Activated B cell treated with CpG ODN at 0.5 μM for 24 hours (primary cell): ENCODE results near the gene LRRK1. TPM values are rescaled to one million over a fixed set of nuclear protein-coding genes. Genes with fewer than 3 reads are reported as not detected.
A peak's percentile ranks its signal among the peaks of the same experiment; 100 is the strongest.

Experiments used
- ATAC-seq: fragments of 200-7000 bp; cut with Tn5 transposase; one replicate; pipeline ENCODE4 v1.10.0; 2021; ENCODE audit warnings: low read depth, mild to moderate bottlenecking, moderate library complexity
- CTCF ChIA-PET: fragments of 350-600 bp; sonication (Branson Sonifier 250); formaldehyde crosslinking; loops from one replicate; lab custom pipeline; 2021; ENCODE audit warnings: antibody characterized with exemption; lab: Charles Lee
- POLR2A ChIA-PET: fragments of 350-600 bp; sonication (Branson Sonifier 250); formaldehyde crosslinking; loops from one replicate; lab custom pipeline; 2021; ENCODE audit warnings: antibody characterized with exemption; lab: Charles Lee
- DNase-seq: peaks from one replicate; pipeline ENCODE4 v3.0.0; 2022
- H3K27ac Mint-ChIP-seq: one replicate; pipeline ENCODE4 v1.8.0; 2020; ENCODE audit warnings: mixed read lengths
- H3K27me3 Mint-ChIP-seq: one replicate; pipeline ENCODE4 v1.8.0; 2021; ENCODE audit warnings: mixed read lengths
- H3K36me3 Mint-ChIP-seq: one replicate; pipeline ENCODE4 v1.8.0; 2021; ENCODE audit warnings: low read depth, mixed read lengths
- H3K4me1 Mint-ChIP-seq: one replicate; pipeline ENCODE4 v1.8.0; 2021; ENCODE audit warnings: mixed read lengths
- H3K4me3 Mint-ChIP-seq: one replicate; pipeline ENCODE4 v1.8.0; 2020; ENCODE audit warnings: mild to moderate bottlenecking, mixed read lengths
- H3K9me3 Mint-ChIP-seq: one replicate; pipeline ENCODE4 v1.8.0; 2020; ENCODE audit warnings: mixed read lengths
- CTCF ChIP-seq: fragments of 200-600 bp; IDR thresholded peaks from one replicate; pipeline ENCODE4 v1.8.0; 2022; ENCODE audit warnings: antibody characterized with exemption, mild to moderate bottlenecking
- intact Hi-C: fragments of 100-400 bp; cut with micrococcal nuclease; formaldehyde crosslinking; loops from one replicate; pipeline ENCODE4 v1.15.1; 2024
- total RNA-seq: library from RNA; stranded (reverse); gene quantifications from 2 replicates; pipeline ENCODE4 v1.2.3, GENCODE V29; 2022

The LRRK1 gene
- total RNA-seq = 35.9 and 43.5 TPM in 2 replicates

- H3K36me3 Mint-ChIP-seq = peaks cover 4% of the 10 kb centered on the region
- peak within 1 kb of the TSS; percentile 97 for H3K27ac Mint-ChIP-seq
- no peaks in the 10 kb centered on the region for H3K27me3 Mint-ChIP-seq
- no peaks in the 10 kb centered on the region for H3K9me3 Mint-ChIP-seq
- peak within 1 kb of the TSS; percentile 89 for H3K4me3 Mint-ChIP-seq
- intact Hi-C loops = loop anchor here (1.0 to 2.0 kb wide), 6 partner anchors 22 to 734 kb away; partner anchors contain the start of genes CHSY1, SNRPA1 and TM2D3
- peaks cover 52% of the 10 kb centered on the region for H3K4me1 Mint-ChIP-seq
- DNase-seq (peak; percentile 59), ATAC-seq (peak; percentile 49)
- ChIA-PET POLR2A (interaction anchor here (0.7 to 5.7 kb wide), 9 partner anchors 8 to 317 kb away, joined by 3 to 92 read pairs (median 4); partner anchors contain the start of gene ASB7), CTCF (interaction anchor here (0.7 to 15.6 kb wide), 16 partner anchors 9 to 339 kb away, joined by 3 to 543 read pairs (median 8); no protein-coding TSS in a partner anchor)
- TF ChIP-seq CTCF = no peak
These were observed at the start of gene LRRK1 for GRCh38 chr15:100918690-100919480. TSS of gene LRRK1 (plus strand) at chr15:100919357. CDS start at chr15:100924633, 5,276 bp downstream.

GRCh38 chr15:100873029-100873677, 46.0 kb upstream of the LRRK1 start:
- ATAC-seq (peak; percentile 71), DNase-seq (no peak)
- CTCF ChIA-PET = interaction anchor here (0.8 to 1.5 kb wide), 13 partner anchors 9 to 1600 kb away, joined by 3 to 6 read pairs (median 3); no protein-coding TSS in a partner anchor
- peak; percentile 60 for TF ChIP-seq CTCF
- Mint-ChIP-seq H3K9me3 (peaks cover 2% of the 10 kb centered on the region), H3K4me1 (no peaks in the 10 kb centered on the region), H3K27me3 (peaks cover 28% of the 10 kb centered on the region), H3K36me3 (no peaks in the 10 kb centered on the region), H3K27ac (no peak overlapping the region), H3K4me3 (no peak overlapping the region)
- intact Hi-C loops = loop anchor here (1.0 to 10.0 kb wide), 5 partner anchors 24 to 1601 kb away; partner anchors contain the start of gene ADAMTS17
- POLR2A ChIA-PET = no interaction called here

GRCh38 chr15:100875495-100875894, 43.7 kb upstream of the LRRK1 start:
- no peaks in the 10 kb centered on the region for H3K9me3 Mint-ChIP-seq

GRCh38 chr15:100875976-100876375, 43.2 kb upstream of the LRRK1 start:
- H3K4me3 Mint-ChIP-seq = no peak overlapping the region
- ATAC-seq = no peak
- ChIA-PET CTCF (interaction anchor here (1.6 kb wide), 1 partner anchor 12 kb away, joined by 4 read pairs; no protein-coding TSS in a partner anchor), POLR2A (no interaction called here)
- no peak for DNase-seq
- TF ChIP-seq CTCF = no peak
- H3K27me3 Mint-ChIP-seq = peaks cover 42% of the 10 kb centered on the region
- H3K27ac Mint-ChIP-seq = no peak overlapping the region
- peaks cover 14% of the 10 kb centered on the region for H3K4me1 Mint-ChIP-seq
- intact Hi-C loops = loop anchor here (10.0 kb wide), 1 partner anchor 531 kb away; the partner anchor contains the start of gene ADAMTS17
- no peaks in the 10 kb centered on the region for H3K36me3 Mint-ChIP-seq
- no peaks in the 10 kb centered on the region for H3K9me3 Mint-ChIP-seq

More at GRCh38 chr15:100875495-100875894, 43.7 kb upstream of the LRRK1 start:
- Mint-ChIP-seq H3K36me3 (no peaks in the 10 kb centered on the region), H3K27ac (no peak overlapping the region), H3K4me1 (peaks cover 9% of the 10 kb centered on the region), H3K27me3 (peaks cover 38% of the 10 kb centered on the region), H3K4me3 (no peak overlapping the region)
- ATAC-seq = no peak
- no peak for DNase-seq
- no peak for TF ChIP-seq CTCF
- intact Hi-C loops = loop anchor here (10.0 kb wide), 1 partner anchor 531 kb away; the partner anchor contains the start of gene ADAMTS17
- ChIA-PET POLR2A (no interaction called here), CTCF (interaction anchor here (1.6 kb wide), 1 partner anchor 11 kb away, joined by 4 read pairs; no protein-coding TSS in a partner anchor)
